ENCODE results near the gene RAB3IL1. TPM values are rescaled to one million over a fixed set of nuclear protein-coding genes. Genes with fewer than 3 reads are reported as not detected.

The RAB3IL1 gene
- total and polyA plus RNA-seq, 2 donors (not counting 1 experiment from before 2014, with no cell fraction given): 9.6 to 13.4 TPM

DNA sequence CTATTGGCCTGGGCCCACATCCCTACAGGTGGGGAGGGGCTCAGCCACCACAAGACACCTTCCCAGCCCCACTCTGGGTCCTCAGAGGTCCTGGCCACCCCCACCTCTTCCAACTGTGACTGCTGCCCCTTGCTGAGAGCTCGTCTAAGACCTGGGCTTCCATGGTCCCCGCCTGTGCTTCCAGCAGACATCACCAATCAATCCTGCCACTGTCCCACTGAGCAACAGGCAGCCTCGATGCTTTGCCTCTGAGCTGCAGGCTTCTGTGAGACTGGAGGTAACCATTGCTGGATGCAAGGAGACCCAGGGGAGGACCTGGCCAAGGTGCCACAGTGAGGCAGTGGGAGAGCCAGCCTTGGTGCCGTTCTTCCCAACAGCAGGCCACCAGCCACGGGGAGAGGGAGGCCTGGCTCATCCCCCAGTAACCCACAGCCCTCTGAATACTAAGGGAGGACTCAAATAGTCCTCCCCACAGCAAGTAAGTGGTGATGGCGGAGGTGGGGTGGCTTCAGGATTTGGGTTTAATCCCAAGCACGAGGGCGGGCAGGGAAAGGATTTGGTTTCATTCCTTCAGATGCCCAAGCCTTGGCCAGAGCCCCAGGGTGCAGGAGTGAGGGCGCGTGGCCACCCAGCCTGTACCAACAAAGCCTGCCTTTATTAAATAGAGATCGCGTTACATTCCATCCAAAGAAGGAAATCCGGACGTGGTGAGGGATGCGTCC is 20.5 kb downstream of the RAB3IL1 start:
- Histone ChIP-seq H3K27me3 (ENCODE audit: control insufficient read depth, insufficient read depth, low read length) (no peaks in the 10 kb centered on the region), H2AFZ (ENCODE audit: low read length) (no peak overlapping the region), H3K27ac (ENCODE audit: insufficient read depth, low read length) (no peak overlapping the region), H3K4me2 (ENCODE audit: extremely low read depth, insufficient read depth, low read length) (no peak overlapping the region), H4K20me1 (ENCODE audit: control insufficient read depth, extremely low read depth, insufficient read depth, low read length) (no peaks in the 10 kb centered on the region), H3K9ac (ENCODE audit: insufficient read depth, low read length) (no peak overlapping the region), H3K79me2 (ENCODE audit: control insufficient read depth, insufficient read depth, low read length) (no peaks in the 10 kb centered on the region), H3K9me3 (ENCODE audit: control insufficient read depth, insufficient read depth, low read depth, low read length) (no peaks in the 10 kb centered on the region), H3K4me1 (ENCODE audit: control insufficient read depth, extremely low read depth, insufficient read depth, low read length) (no peaks in the 10 kb centered on the region), H3K4me3 (replicated peaks in 1 of 4; ENCODE audit: control extremely low read depth in 1 of 4, insufficient read depth in 1 of 4, low read depth in 3 of 4, low read length in 4 of 4) (no peak overlapping the region), H3K36me3 (ENCODE audit: control insufficient read depth, insufficient read depth, low read length) (peaks cover 2% of the 10 kb centered on the region)
- no peak for DNase-seq (ENCODE audit: low read depth in 2 of 2)
- TF ChIP-seq, protein P1, sequence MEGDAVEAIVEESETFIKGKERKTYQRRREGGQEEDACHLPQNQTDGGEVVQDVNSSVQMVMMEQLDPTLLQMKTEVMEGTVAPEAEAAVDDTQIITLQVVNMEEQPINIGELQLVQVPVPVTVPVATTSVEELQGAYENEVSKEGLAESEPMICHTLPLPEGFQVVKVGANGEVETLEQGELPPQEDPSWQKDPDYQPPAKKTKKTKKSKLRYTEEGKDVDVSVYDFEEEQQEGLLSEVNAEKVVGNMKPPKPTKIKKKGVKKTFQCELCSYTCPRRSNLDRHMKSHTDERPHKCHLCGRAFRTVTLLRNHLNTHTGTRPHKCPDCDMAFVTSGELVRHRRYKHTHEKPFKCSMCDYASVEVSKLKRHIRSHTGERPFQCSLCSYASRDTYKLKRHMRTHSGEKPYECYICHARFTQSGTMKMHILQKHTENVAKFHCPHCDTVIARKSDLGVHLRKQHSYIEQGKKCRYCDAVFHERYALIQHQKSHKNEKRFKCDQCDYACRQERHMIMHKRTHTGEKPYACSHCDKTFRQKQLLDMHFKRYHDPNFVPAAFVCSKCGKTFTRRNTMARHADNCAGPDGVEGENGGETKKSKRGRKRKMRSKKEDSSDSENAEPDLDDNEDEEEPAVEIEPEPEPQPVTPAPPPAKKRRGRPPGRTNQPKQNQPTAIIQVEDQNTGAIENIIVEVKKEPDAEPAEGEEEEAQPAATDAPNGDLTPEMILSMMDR (conservative IDR thresholded peaks at IDR 0.05 in 1 of 2, IDR thresholded peaks at IDR 0.05 in 1 of 2; ENCODE audit: low read depth in 1 of 2, low read length in 2 of 2): no peak
- TF ChIP-seq EZH2 (IDR thresholded peaks at IDR 0.05; ENCODE audit: low read length, missing control alignments): no peak

DNA sequence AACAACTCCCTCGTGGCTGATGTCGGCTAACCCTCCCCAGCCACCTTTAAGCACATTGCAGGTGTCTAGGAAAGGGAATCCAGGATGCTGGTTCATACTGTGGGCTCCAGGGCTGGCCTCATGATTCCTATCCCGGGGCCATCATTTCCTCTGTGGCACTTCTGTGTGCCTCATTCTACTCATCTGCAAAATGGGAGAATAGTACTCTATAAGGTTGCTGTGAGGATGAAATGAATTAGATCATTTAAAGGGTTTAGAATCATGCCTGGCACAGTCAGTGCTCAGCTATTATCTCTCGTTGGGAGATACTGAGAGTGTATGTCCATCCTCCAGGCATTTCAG is 21.7 kb downstream of the RAB3IL1 start:
- no peaks in the 10 kb centered on the region for H3K79me2 ChIP-seq (ENCODE audit: control insufficient read depth, insufficient read depth, low read length)
- no peak overlapping the region for H2AFZ ChIP-seq (ENCODE audit: low read length)
- DNase-seq (ENCODE audit: low read depth in 2 of 2): no peak
- H3K4me2 ChIP-seq (ENCODE audit: extremely low read depth, insufficient read depth, low read length): no peak overlapping the region
- no peak overlapping the region for H3K27ac ChIP-seq (ENCODE audit: insufficient read depth, low read length)
- no peaks in the 10 kb centered on the region for H3K9me3 ChIP-seq (ENCODE audit: control insufficient read depth, insufficient read depth, low read depth, low read length)
- H4K20me1 ChIP-seq (ENCODE audit: control insufficient read depth, extremely low read depth, insufficient read depth, low read length): no peaks in the 10 kb centered on the region
- H3K4me1 ChIP-seq (ENCODE audit: control insufficient read depth, extremely low read depth, insufficient read depth, low read length): no peaks in the 10 kb centered on the region
- H3K36me3 ChIP-seq (ENCODE audit: control insufficient read depth, insufficient read depth, low read length): peaks cover 2% of the 10 kb centered on the region
- H3K27me3 ChIP-seq (ENCODE audit: control insufficient read depth, insufficient read depth, low read length): no peaks in the 10 kb centered on the region
- TF ChIP-seq EZH2 (IDR thresholded peaks at IDR 0.05; ENCODE audit: low read length, missing control alignments): no peak
- TF ChIP-seq, protein P1 (conservative IDR thresholded peaks at IDR 0.05 in 1 of 2, IDR thresholded peaks at IDR 0.05 in 1 of 2; ENCODE audit: low read depth in 1 of 2, low read length in 2 of 2): no peak
- H3K4me3 ChIP-seq (replicated peaks in 1 of 4; ENCODE audit: control extremely low read depth in 1 of 4, insufficient read depth in 1 of 4, low read depth in 3 of 4, low read length in 4 of 4): no peak overlapping the region
- H3K9ac ChIP-seq (ENCODE audit: insufficient read depth, low read length): no peak overlapping the region

DNA sequence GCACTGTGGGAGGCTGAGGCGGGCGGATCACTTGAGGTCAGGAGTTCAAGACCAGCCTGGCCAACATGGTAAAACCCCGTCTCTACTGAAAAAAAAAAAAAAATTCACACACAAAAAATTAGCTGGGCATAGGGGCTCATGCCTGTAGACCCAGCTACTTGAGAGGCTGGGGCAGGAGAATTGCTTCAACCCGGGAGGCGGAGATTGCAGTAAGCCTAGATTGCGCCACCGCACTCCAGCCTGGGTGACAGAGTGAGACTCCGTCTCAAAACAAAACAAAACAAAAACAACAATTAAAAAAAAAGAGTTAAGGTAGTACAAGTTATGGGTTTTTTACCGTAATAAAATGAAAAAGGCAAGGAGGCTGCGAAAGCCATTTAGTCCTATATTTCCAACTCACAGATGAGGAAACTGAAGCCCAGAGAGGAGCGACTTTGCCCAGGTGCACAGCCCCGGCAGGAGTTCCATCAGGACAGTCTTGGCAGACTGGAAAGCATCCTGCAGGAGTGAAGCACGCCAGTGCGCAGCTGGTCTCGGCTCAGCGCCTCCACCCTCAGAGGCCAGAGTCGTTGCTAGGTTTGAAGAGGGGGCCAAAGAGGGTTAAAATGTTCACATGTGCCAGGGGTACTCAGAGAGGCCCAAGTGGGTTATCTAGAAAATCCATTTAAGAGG is 22.2 kb downstream of the RAB3IL1 start:
- Histone ChIP-seq H3K36me3 (ENCODE audit: control insufficient read depth, insufficient read depth, low read length) (peaks cover 2% of the 10 kb centered on the region), H3K79me2 (ENCODE audit: control insufficient read depth, insufficient read depth, low read length) (peaks cover under 1% of the 10 kb centered on the region), H3K9me3 (ENCODE audit: control insufficient read depth, insufficient read depth, low read depth, low read length) (no peaks in the 10 kb centered on the region), H3K27me3 (ENCODE audit: control insufficient read depth, insufficient read depth, low read length) (no peaks in the 10 kb centered on the region), H3K4me3 (replicated peaks in 1 of 4; ENCODE audit: control extremely low read depth in 1 of 4, insufficient read depth in 1 of 4, low read depth in 3 of 4, low read length in 4 of 4) (no peak overlapping the region), H2AFZ (ENCODE audit: low read length) (no peak overlapping the region), H3K9ac (ENCODE audit: insufficient read depth, low read length) (no peak overlapping the region), H4K20me1 (ENCODE audit: control insufficient read depth, extremely low read depth, insufficient read depth, low read length) (no peaks in the 10 kb centered on the region), H3K4me1 (ENCODE audit: control insufficient read depth, extremely low read depth, insufficient read depth, low read length) (no peaks in the 10 kb centered on the region), H3K4me2 (ENCODE audit: extremely low read depth, insufficient read depth, low read length) (no peak overlapping the region), H3K27ac (ENCODE audit: insufficient read depth, low read length) (no peak overlapping the region)
- TF ChIP-seq, protein P1 (conservative IDR thresholded peaks at IDR 0.05 in 1 of 2, IDR thresholded peaks at IDR 0.05 in 1 of 2; ENCODE audit: low read depth in 1 of 2, low read length in 2 of 2): no peak
- TF ChIP-seq EZH2 (IDR thresholded peaks at IDR 0.05; ENCODE audit: low read length, missing control alignments): no peak
- no peak for DNase-seq (ENCODE audit: low read depth in 2 of 2)
